Trophoblast cell (in vitro differentiated cells and primary cell): Measurements from ENCODE around the gene OR6X1.

Experiments used
- DNase-seq, 2 donors: peaks; one replicate each; pipeline ENCODE4 v3.0.0-alpha.2; 2016
- H2AFZ ChIP-seq: 2 replicates; pipeline ENCODE4 v1.6.1; 2013; ENCODE audit warnings: low read length, moderate library complexity, mild to moderate bottlenecking; ENCODE audit not compliant: insufficient read depth, poor library complexity
- H2AK5ac ChIP-seq: 2 replicates; pipeline ENCODE4 v1.6.1; 2013; ENCODE audit warnings: mild to moderate bottlenecking, low read length
- H2BK120ac ChIP-seq: 2 replicates; pipeline ENCODE4 v1.6.1; 2013; ENCODE audit warnings: low read length, mild to moderate bottlenecking, moderate library complexity; ENCODE audit not compliant: insufficient read depth, poor library complexity
- H2BK12ac ChIP-seq: 2 replicates; pipeline ENCODE4 v1.6.1; 2013; ENCODE audit warnings: mild to moderate bottlenecking, low read length, moderate library complexity
- H2BK5ac ChIP-seq: 2 replicates; pipeline ENCODE4 v1.6.1; 2013; ENCODE audit warnings: low read length, low read depth, moderate library complexity, mild to moderate bottlenecking; ENCODE audit not compliant: poor library complexity
- H3K14ac ChIP-seq: 2 replicates; pipeline ENCODE4 v1.6.1; 2013; ENCODE audit warnings: mild to moderate bottlenecking, low read length
- H3K18ac ChIP-seq: 2 replicates; pipeline ENCODE4 v1.6.1; 2013; ENCODE audit warnings: mild to moderate bottlenecking, low read length
- H3K23ac ChIP-seq: 2 replicates; pipeline ENCODE4 v1.6.1; 2013; ENCODE audit warnings: low read length
- H3K27ac ChIP-seq: 2 replicates; pipeline ENCODE4 v1.5.1; 2013; ENCODE audit warnings: low read depth, mild to moderate bottlenecking, inconsistent platforms, low read length, moderate library complexity
- H3K27me3 ChIP-seq: 2 replicates; pipeline ENCODE4 v1.6.1; 2013; ENCODE audit warnings: inconsistent platforms, mild to moderate bottlenecking, low read length, moderate library complexity; ENCODE audit not compliant: insufficient read depth
- H3K36me3 ChIP-seq, 2 experiments: 1 replicate in 1 of 2; 2 replicates in 1 of 2; pipeline ENCODE4 v1.6.1; 2013; ENCODE audit warnings: low read length in 2 of 2, mild to moderate bottlenecking in 2 of 2, moderate library complexity in 1 of 2; ENCODE audit not compliant: insufficient read depth in 2 of 2, control insufficient read depth in 1 of 2
- H3K4ac ChIP-seq: 2 replicates; pipeline ENCODE4 v1.6.1; 2013; ENCODE audit warnings: low read depth, mild to moderate bottlenecking, low read length, moderate library complexity
- H3K4me1 ChIP-seq, 2 experiments: 1 replicate in 1 of 2; 2 replicates in 1 of 2; pipeline ENCODE4 v1.6.1; 2013; ENCODE audit warnings: low read length in 2 of 2, mild to moderate bottlenecking in 2 of 2, moderate library complexity in 1 of 2; ENCODE audit not compliant: insufficient read depth in 2 of 2, control insufficient read depth in 1 of 2
- H3K4me2 ChIP-seq: 2 replicates; pipeline ENCODE4 v1.6.1; 2013; ENCODE audit warnings: inconsistent platforms, mild to moderate bottlenecking, low read length, moderate library complexity
- H3K4me3 ChIP-seq: 2 replicates; pipeline ENCODE4 v1.5.1; 2013; ENCODE audit warnings: mild to moderate bottlenecking, low read depth, low read length, inconsistent platforms
- H3K79me1 ChIP-seq: one replicate; pipeline ENCODE4 v1.6.1; 2013; ENCODE audit warnings: low read length
- H3K79me2 ChIP-seq: 2 replicates; pipeline ENCODE4 v1.6.1; 2013; ENCODE audit warnings: low read length, mild to moderate bottlenecking; ENCODE audit not compliant: control insufficient read depth, insufficient read depth, poor library complexity
- H3K9ac ChIP-seq: 2 replicates; pipeline ENCODE4 v1.6.1; 2013; ENCODE audit warnings: mild to moderate bottlenecking, low read length
- H3K9me3 ChIP-seq: 2 replicates; pipeline ENCODE4 v1.6.1; 2013; ENCODE audit warnings: low read depth, mild to moderate bottlenecking, control low read depth, inconsistent platforms, low read length; ENCODE audit not compliant: insufficient read depth
- H4K12ac ChIP-seq: 2 replicates; pipeline ENCODE4 v1.6.1; 2013; ENCODE audit warnings: low read depth, mild to moderate bottlenecking, low read length, moderate library complexity
- H4K8ac ChIP-seq: 2 replicates; pipeline ENCODE4 v1.6.1; 2013; ENCODE audit warnings: low read depth, mild to moderate bottlenecking, low read length, moderate library complexity
- H4K91ac ChIP-seq: one replicate; pipeline ENCODE4 v1.6.1; 2013; ENCODE audit warnings: low read depth, mild to moderate bottlenecking, low read length, moderate library complexity
- WGBS: extraction: QIAGEN DNeasy Blood & Tissue Kit; methylation state at CpG from one replicate; pipeline ENCODE4 v1.1.7; 2013; ENCODE audit warnings: missing lambda C conversion rate; ENCODE audit not compliant: insufficient read length, insufficient coverage; ENCODE audit errors: extremely low coverage; 5-methylcytosine and 5-hydroxymethylcytosine counted together

The OR6X1 gene

GRCh38 chr11:123798513-123799252, 44.4 kb upstream of the OR6X1 start:
- no CpG with 5 or more reads among the region's 5 CpGs for WGBS
- Histone ChIP-seq H2AFZ (no peak overlapping the region), H3K79me1 (no peaks in the 10 kb centered on the region), H2BK5ac (no peak overlapping the region), H3K4me2 (no peak overlapping the region), H3K9me3 (no peaks in the 10 kb centered on the region), H3K27ac (no peak overlapping the region), H2BK12ac (no peak overlapping the region), H2AK5ac (no peak overlapping the region), H4K91ac (no peak overlapping the region), H4K8ac (no peak overlapping the region), H3K4me1 (no peaks in the 10 kb centered on the region), H3K4ac (no peak overlapping the region), H2BK120ac (no peak overlapping the region), H4K12ac (no peak overlapping the region), H3K14ac (no peak overlapping the region), H3K79me2 (no peaks in the 10 kb centered on the region), H3K4me3 (no peak overlapping the region), H3K23ac (no peak overlapping the region), H3K9ac (no peak overlapping the region), H3K18ac (no peak overlapping the region), H3K36me3 (no peaks in the 10 kb centered on the region), H3K27me3 (no peaks in the 10 kb centered on the region)
- DNase-seq: no peak

- no peak overlapping the region for H4K91ac ChIP-seq
- no peak overlapping the region for H3K9ac ChIP-seq
- H3K79me1 ChIP-seq: no peaks in the 10 kb centered on the region
- DNase-seq: no peak
- no peak overlapping the region for H3K27ac ChIP-seq
- no peaks in the 10 kb centered on the region for H3K27me3 ChIP-seq
- H3K4me1 ChIP-seq: no peaks in the 10 kb centered on the region
- no peak overlapping the region for H4K12ac ChIP-seq
- no peak overlapping the region for H3K4me3 ChIP-seq
- WGBS: no CpG with 5 or more reads among the region's 4 CpGs
- H3K23ac ChIP-seq: no peak overlapping the region
- no peak overlapping the region for H3K18ac ChIP-seq
- H3K36me3 ChIP-seq: no peaks in the 10 kb centered on the region
- no peak overlapping the region for H2AK5ac ChIP-seq
- no peaks in the 10 kb centered on the region for H3K9me3 ChIP-seq
- H2BK12ac ChIP-seq: no peak overlapping the region
- H2AFZ ChIP-seq: no peak overlapping the region
- H3K79me2 ChIP-seq: no peaks in the 10 kb centered on the region
- no peak overlapping the region for H2BK120ac ChIP-seq
- H3K4ac ChIP-seq: no peak overlapping the region
- no peak overlapping the region for H3K4me2 ChIP-seq
- no peak overlapping the region for H3K14ac ChIP-seq
- no peak overlapping the region for H2BK5ac ChIP-seq
- H4K8ac ChIP-seq: no peak overlapping the region
Observed at GRCh38 chr11:123798079-123798478, 43.8 kb upstream of the OR6X1 start.

- H2AFZ ChIP-seq: no peak overlapping the region
- no peaks in the 10 kb centered on the region for H3K27me3 ChIP-seq
- no peak overlapping the region for H3K18ac ChIP-seq
- no peak overlapping the region for H4K8ac ChIP-seq
- no peak overlapping the region for H3K9ac ChIP-seq
- no peaks in the 10 kb centered on the region for H3K79me1 ChIP-seq
- no peak overlapping the region for H2BK120ac ChIP-seq
- no peak overlapping the region for H3K14ac ChIP-seq
- H3K9me3 ChIP-seq: no peaks in the 10 kb centered on the region
- no peak overlapping the region for H3K27ac ChIP-seq
- H3K4me3 ChIP-seq: no peak overlapping the region
- no peaks in the 10 kb centered on the region for H3K4me1 ChIP-seq
- H2BK5ac ChIP-seq: no peak overlapping the region
- no peaks in the 10 kb centered on the region for H3K79me2 ChIP-seq
- H3K36me3 ChIP-seq: no peaks in the 10 kb centered on the region
- H4K91ac ChIP-seq: no peak overlapping the region
- H3K23ac ChIP-seq: no peak overlapping the region
- H2BK12ac ChIP-seq: no peak overlapping the region
- H4K12ac ChIP-seq: no peak overlapping the region
- H3K4me2 ChIP-seq: no peak overlapping the region
- H3K4ac ChIP-seq: no peak overlapping the region
- WGBS: no CpG with 5 or more reads among the region's 10 CpGs
- DNase-seq: no peak
- H2AK5ac ChIP-seq: no peak overlapping the region
Observed at GRCh38 chr11:123797541-123797940, 43.2 kb upstream of the OR6X1 start.

GRCh38 chr11:123797114-123797513, 42.8 kb upstream of the OR6X1 start:
- Histone ChIP-seq H2BK120ac (no peak overlapping the region), H3K27me3 (no peaks in the 10 kb centered on the region), H2BK12ac (no peak overlapping the region), H4K8ac (no peak overlapping the region), H2BK5ac (no peak overlapping the region), H3K4me3 (no peak overlapping the region), H3K27ac (no peak overlapping the region), H2AFZ (no peak overlapping the region), H3K18ac (no peak overlapping the region), H3K23ac (no peak overlapping the region), H3K4ac (no peak overlapping the region), H4K91ac (no peak overlapping the region), H3K4me2 (no peak overlapping the region), H3K14ac (no peak overlapping the region), H3K79me1 (no peaks in the 10 kb centered on the region), H3K4me1 (no peaks in the 10 kb centered on the region), H3K36me3 (no peaks in the 10 kb centered on the region), H4K12ac (no peak overlapping the region), H2AK5ac (no peak overlapping the region), H3K9ac (no peak overlapping the region), H3K9me3 (no peaks in the 10 kb centered on the region), H3K79me2 (no peaks in the 10 kb centered on the region)
- WGBS: no CpG with 5 or more reads among the region's 4 CpGs
- no peak for DNase-seq
